ENCODE results near the gene ATXN7L2. TPM values are rescaled to one million over a fixed set of nuclear protein-coding genes. Genes with fewer than 3 reads are reported as not detected.

ATXN7L2 gene
- total and polyA plus RNA-seq, 2 of the 8 experiments (the other 6 are each of a cell fraction or from before 2014, with no cell fraction given) = 8.1 to 9.3 TPM

GRCh38 chr1:109538827-109539555 lies 55.3 kb downstream of the ATXN7L2 start:
- Histone ChIP-seq H3K23me2 (ENCODE audit: low read depth, low read length) (no peaks in the 10 kb centered on the region; the same call in 1 of the 2 replicates), H3K23ac (ENCODE audit: insufficient read length) (no peak overlapping the region), H2BK15ac (ENCODE audit: low read length) (0 out of 2 replicates have a peak overlapping the region, but pooled peaks have one; percentile 18), H2BK12ac (ENCODE audit: low read depth, low read length) (no peak overlapping the region), H4K8ac (ENCODE audit: extremely low read depth, insufficient read depth, low read length) (no peak overlapping the region), H3K9ac (replicated peaks in 1 of 4; ENCODE audit: extremely low read depth in 1 of 4, low read depth in 3 of 4, low read length in 3 of 4) (no peak overlapping the region), H3K79me1 (ENCODE audit: low read depth, low read length) (no peaks in the 10 kb centered on the region; the same call in 1 of the 2 replicates), H2BK20ac (ENCODE audit: low read length) (no peak overlapping the region), H2BK5ac (ENCODE audit: low read depth, low read length) (no peak overlapping the region), H3K27ac (ENCODE audit: low read depth, low read length) (no peak overlapping the region), H3K9me3 (ENCODE audit: insufficient read depth in 2 of 2, low read depth in 1 of 2, low read length in 1 of 2) (no peaks in the 10 kb centered on the region), H3K18ac (ENCODE audit: extremely low read depth, low read length) (no peak overlapping the region), H3K4ac (replicated peaks; ENCODE audit: insufficient read length, low read depth, low read length) (no peak overlapping the region), H3K36me3 (ENCODE audit: control insufficient read depth in 2 of 4, insufficient read depth in 4 of 4, low read length in 3 of 4) (no peaks in the 10 kb centered on the region), H4K20me1 (replicated peaks in 1 of 2; ENCODE audit: control insufficient read depth in 1 of 2, insufficient read depth in 2 of 2, low read length in 2 of 2) (no peaks in the 10 kb centered on the region), H4K91ac (replicated peaks; ENCODE audit: insufficient read length, low read length) (no peak overlapping the region), H2AK5ac (ENCODE audit: low read depth, low read length) (no peak overlapping the region), H3K79me2 (ENCODE audit: control insufficient read depth in 1 of 2, insufficient read depth in 2 of 2, low read length in 2 of 2) (no peaks in the 10 kb centered on the region), H3K4me1 (replicated peaks in 1 of 4; ENCODE audit: control insufficient read depth in 3 of 4, insufficient read depth in 4 of 4, low read length in 3 of 4) (peaks cover 0 to 3% (median 1%) of the 10 kb centered on the region in 4 experiments; a peak in 2 of 7 replicates), H3K4me3 (ENCODE audit: extremely low read depth in 1 of 4, insufficient read depth in 2 of 4, low read depth in 3 of 4, low read length in 4 of 4) (no peak overlapping the region), H3K27me3 (replicated peaks in 1 of 4; ENCODE audit: control insufficient read depth in 3 of 4, extremely low read depth in 1 of 4, insufficient read depth in 3 of 4, low read length in 3 of 4) (peaks cover 0 to 2% (median 0%) of the 10 kb centered on the region in 4 experiments; a peak in 1 of 7 replicates), H4K5ac (ENCODE audit: insufficient read length, low read depth, low read length) (no peak overlapping the region), H3K14ac (ENCODE audit: insufficient read length) (no peak overlapping the region), H2BK120ac (replicated peaks; ENCODE audit: low read depth, low read length) (no peak overlapping the region), H2AFZ (ENCODE audit: low read length) (peak overlapping the region; percentile 10; the same call in 1 of the 2 replicates), H3K4me2 (ENCODE audit: insufficient read depth in 1 of 2, low read depth in 2 of 2, low read length in 2 of 2) (no peak overlapping the region), H3K56ac (replicated peaks; ENCODE audit: insufficient read length, low read depth, low read length) (no peak overlapping the region)
- 93% methylated on average over 9 of the region's 9 CpGs; no CpG with 5 or more reads in 1 of the 2 experiments for WGBS, 2 experiments (ENCODE audit: extremely low coverage in 1 of 2, insufficient coverage in 1 of 2, insufficient read length in 1 of 2, insufficient replicate concordance in 2 of 2, low coverage in 1 of 2, low lambda C conversion rate in 2 of 2, missing lambda C conversion rate in 1 of 2)
- POLR2A ChIA-PET (ENCODE audit: partially characterized antibody) = interaction anchor here (0.8 to 2.2 kb wide), 5 partner anchors 9 to 55 kb away, joined by 3 to 6 read pairs (median 3); partner anchors contain the start of genes ATXN7L2, CYB561D1 and GNAI3
- CTCF ChIA-PET (ENCODE audit: partially characterized antibody) = interaction anchor here (0.7 to 26.3 kb wide), 7 partner anchors 9 to 445 kb away, joined by 3 to 1755 read pairs (median 5); partner anchors contain the start of genes AHCYL1, AMIGO1, ATXN7L2 and CYB561D1
- FAIRE-seq = no peak
- peak in 1 of 2 experiments; percentile 40 for DNase-seq (ENCODE audit: low read depth in 1 of 2, low spot score in 2 of 2)
- TF ChIP-seq SIX5 (IDR thresholded peaks at IDR 0.05; ENCODE audit: low read depth, low read length) (no peak), PHF8 (conservative IDR thresholded peaks at IDR 0.05; ENCODE audit: low read depth, low read length) (no peak), GTF2F1 (IDR thresholded peaks at IDR 0.05; ENCODE audit: borderline replicate concordance, low read depth, low read length) (no peak), BRCA1 (IDR thresholded peaks at IDR 0.05; ENCODE audit: low read depth, low read length) (no peak), KDM5A (IDR thresholded peaks at IDR 0.05; ENCODE audit: low read length) (no peak), KDM4A (IDR thresholded peaks at IDR 0.05; ENCODE audit: low read depth, low read length, severe bottlenecking) (no peak), CHD2 (IDR thresholded peaks at IDR 0.05; ENCODE audit: low read length) (no peak), CEBPB (IDR thresholded peaks at IDR 0.05; ENCODE audit: low read depth, low read length) (no peak), RBBP5 (IDR thresholded peaks at IDR 0.05; ENCODE audit: borderline replicate concordance, low read depth, low read length) (no peak), CTCF (IDR thresholded peaks at IDR 0.05; ENCODE audit: control extremely low read depth in 1 of 3, insufficient read depth in 1 of 3, low read depth in 1 of 3, low read length in 3 of 3) (no peak)
